ENCODE measurements around the gene STEAP4. TPM values are rescaled to one million over a fixed set of nuclear protein-coding genes. Genes with fewer than 3 reads are reported as not detected.

STEAP4 gene
- total RNA-seq, 2 experiments from 2014 or later = not detected

- DNase-seq (no peak), ATAC-seq (no peak)
- H3K4me1 Mint-ChIP-seq (ENCODE audit: low read depth) = no peaks in the 10 kb centered on the region
- POLR2A ChIA-PET = no interaction called here
- H3K36me3 Mint-ChIP-seq (ENCODE audit: low read depth) = no peaks in the 10 kb centered on the region
- H3K4me3 Mint-ChIP-seq = no peak overlapping the region
- CTCF ChIA-PET = no interaction called here
- H3K27ac Mint-ChIP-seq = no peak overlapping the region
- H3K27me3 Mint-ChIP-seq (ENCODE audit: low read depth) = peaks cover 4% of the 10 kb centered on the region
- no peaks in the 10 kb centered on the region for H3K9me3 Mint-ChIP-seq (ENCODE audit: insufficient read depth)
These were observed 23.1 kb upstream of the STEAP4 start for GRCh38 chr7:88329532-88330463.

- CTCF ChIA-PET = no interaction called here
- H3K27me3 Mint-ChIP-seq (ENCODE audit: low read depth) = peaks cover 3% of the 10 kb centered on the region
- H3K36me3 Mint-ChIP-seq (ENCODE audit: low read depth) = no peaks in the 10 kb centered on the region
- POLR2A ChIA-PET = no interaction called here
- DNase-seq = no peak
- no peak overlapping the region for H3K4me3 Mint-ChIP-seq
- no peak for ATAC-seq
- no peak overlapping the region for H3K27ac Mint-ChIP-seq
- no peaks in the 10 kb centered on the region for H3K9me3 Mint-ChIP-seq (ENCODE audit: insufficient read depth)
- H3K4me1 Mint-ChIP-seq (ENCODE audit: low read depth) = no peaks in the 10 kb centered on the region
These were observed 22.1 kb upstream of the STEAP4 start for GRCh38 chr7:88328787-88329186.

GRCh38 chr7:88324699-88325098 is 18.0 kb upstream of the STEAP4 start:
- ChIA-PET CTCF (no interaction called here), POLR2A (no interaction called here)
- DNase-seq (no peak), ATAC-seq (no peak)
- Mint-ChIP-seq H3K36me3 (ENCODE audit: low read depth) (no peaks in the 10 kb centered on the region), H3K4me1 (ENCODE audit: low read depth) (no peaks in the 10 kb centered on the region), H3K4me3 (no peak overlapping the region), H3K27me3 (ENCODE audit: low read depth) (peaks cover 9% of the 10 kb centered on the region), H3K27ac (no peak overlapping the region), H3K9me3 (ENCODE audit: insufficient read depth) (no peaks in the 10 kb centered on the region)

- Mint-ChIP-seq H3K36me3 (ENCODE audit: low read depth) (no peaks in the 10 kb centered on the region), H3K9me3 (ENCODE audit: insufficient read depth) (no peaks in the 10 kb centered on the region), H3K27ac (no peak overlapping the region), H3K27me3 (ENCODE audit: low read depth) (peaks cover 11% of the 10 kb centered on the region), H3K4me1 (ENCODE audit: low read depth) (no peaks in the 10 kb centered on the region), H3K4me3 (no peak overlapping the region)
- no peak for ATAC-seq
- no peak for DNase-seq
- CTCF ChIA-PET = no interaction called here
- POLR2A ChIA-PET = no interaction called here
These were observed 15.5 kb upstream of the STEAP4 start for GRCh38 chr7:88322151-88322550.

- no peak overlapping the region for H3K27ac Mint-ChIP-seq
- POLR2A ChIA-PET = no interaction called here
- CTCF ChIA-PET = no interaction called here
- no peaks in the 10 kb centered on the region for H3K36me3 Mint-ChIP-seq (ENCODE audit: low read depth)
- peaks cover 10% of the 10 kb centered on the region for H3K27me3 Mint-ChIP-seq (ENCODE audit: low read depth)
- ATAC-seq (no peak), DNase-seq (no peak)
- H3K4me1 Mint-ChIP-seq (ENCODE audit: low read depth) = no peaks in the 10 kb centered on the region
- no peak overlapping the region for H3K4me3 Mint-ChIP-seq
- no peaks in the 10 kb centered on the region for H3K9me3 Mint-ChIP-seq (ENCODE audit: insufficient read depth)
These were observed 15.0 kb upstream of the STEAP4 start for GRCh38 chr7:88321694-88322093.

- ATAC-seq (no peak), DNase-seq (no peak)
- ChIA-PET CTCF (no interaction called here), POLR2A (no interaction called here)
- H3K36me3 Mint-ChIP-seq (ENCODE audit: low read depth) = no peaks in the 10 kb centered on the region
- peaks cover 10% of the 10 kb centered on the region for H3K27me3 Mint-ChIP-seq (ENCODE audit: low read depth)
- no peak overlapping the region for H3K4me3 Mint-ChIP-seq
- no peak overlapping the region for H3K27ac Mint-ChIP-seq
- H3K9me3 Mint-ChIP-seq (ENCODE audit: insufficient read depth) = no peaks in the 10 kb centered on the region
- no peaks in the 10 kb centered on the region for H3K4me1 Mint-ChIP-seq (ENCODE audit: low read depth)
These were observed 11.5 kb upstream of the STEAP4 start for GRCh38 chr7:88318196-88318595.

GRCh38 chr7:88317422-88317821 is 10.7 kb upstream of the STEAP4 start:
- Mint-ChIP-seq H3K4me1 (ENCODE audit: low read depth) (no peaks in the 10 kb centered on the region), H3K4me3 (no peak overlapping the region), H3K27ac (no peak overlapping the region), H3K27me3 (ENCODE audit: low read depth) (peaks cover 10% of the 10 kb centered on the region), H3K36me3 (ENCODE audit: low read depth) (no peaks in the 10 kb centered on the region), H3K9me3 (ENCODE audit: insufficient read depth) (no peaks in the 10 kb centered on the region)
- DNase-seq (no peak), ATAC-seq (no peak)
- ChIA-PET CTCF (no interaction called here), POLR2A (no interaction called here)

- no peaks in the 10 kb centered on the region for H3K4me1 Mint-ChIP-seq (ENCODE audit: low read depth)
- peaks cover 12% of the 10 kb centered on the region for H3K27me3 Mint-ChIP-seq (ENCODE audit: low read depth)
- DNase-seq (no peak), ATAC-seq (no peak)
- CTCF ChIA-PET = no interaction called here
- no peaks in the 10 kb centered on the region for H3K9me3 Mint-ChIP-seq (ENCODE audit: insufficient read depth)
- no peak overlapping the region for H3K27ac Mint-ChIP-seq
- H3K4me3 Mint-ChIP-seq = no peak overlapping the region
- H3K36me3 Mint-ChIP-seq (ENCODE audit: low read depth) = no peaks in the 10 kb centered on the region
- POLR2A ChIA-PET = no interaction called here
These were observed 9.8 kb upstream of the STEAP4 start for GRCh38 chr7:88316456-88316855.

GRCh38 chr7:88315522-88315921 is 8.8 kb upstream of the STEAP4 start:
- H3K9me3 Mint-ChIP-seq (ENCODE audit: insufficient read depth) = no peaks in the 10 kb centered on the region
- no peak overlapping the region for H3K27ac Mint-ChIP-seq

GRCh38 chr7:88314061-88314491 is 7.4 kb upstream of the STEAP4 start:
- Mint-ChIP-seq H3K4me3 (no peak overlapping the region), H3K4me1 (ENCODE audit: low read depth) (no peaks in the 10 kb centered on the region), H3K36me3 (ENCODE audit: low read depth) (no peaks in the 10 kb centered on the region), H3K27ac (no peak overlapping the region), H3K9me3 (ENCODE audit: insufficient read depth) (no peaks in the 10 kb centered on the region), H3K27me3 (ENCODE audit: low read depth) (peaks cover 5% of the 10 kb centered on the region)
- POLR2A ChIA-PET = no interaction called here
- ATAC-seq = no peak
- DNase-seq = no peak
- CTCF ChIA-PET = no interaction called here

More at GRCh38 chr7:88315522-88315921, 8.8 kb upstream of the STEAP4 start:
- DNase-seq (no peak), ATAC-seq (no peak)
- Mint-ChIP-seq H3K4me3 (no peak overlapping the region), H3K27me3 (ENCODE audit: low read depth) (peaks cover 12% of the 10 kb centered on the region), H3K4me1 (ENCODE audit: low read depth) (no peaks in the 10 kb centered on the region), H3K36me3 (ENCODE audit: low read depth) (no peaks in the 10 kb centered on the region)
- CTCF ChIA-PET = no interaction called here
- POLR2A ChIA-PET = no interaction called here

GRCh38 chr7:88312061-88312663 is 5.5 kb upstream of the STEAP4 start:
- no peak for ATAC-seq
- H3K27ac Mint-ChIP-seq = no peak overlapping the region
- H3K4me1 Mint-ChIP-seq (ENCODE audit: low read depth) = no peaks in the 10 kb centered on the region
- no peak overlapping the region for H3K4me3 Mint-ChIP-seq
- DNase-seq = no peak
- no peaks in the 10 kb centered on the region for H3K9me3 Mint-ChIP-seq (ENCODE audit: insufficient read depth)
- CTCF ChIA-PET = interaction anchor here (0.6 kb wide), 1 partner anchor 12 kb away, joined by 3 read pairs; no protein-coding TSS in a partner anchor
- peaks cover 7% of the 10 kb centered on the region for H3K27me3 Mint-ChIP-seq (ENCODE audit: low read depth)
- no peaks in the 10 kb centered on the region for H3K36me3 Mint-ChIP-seq (ENCODE audit: low read depth)
- POLR2A ChIA-PET = no interaction called here

GRCh38 chr7:88311675-88312036 is 5.0 kb upstream of the STEAP4 start:
- Mint-ChIP-seq H3K4me3 (no peak overlapping the region), H3K4me1 (ENCODE audit: low read depth) (peaks cover 3% of the 10 kb centered on the region), H3K36me3 (ENCODE audit: low read depth) (no peaks in the 10 kb centered on the region), H3K27me3 (ENCODE audit: low read depth) (peaks cover 9% of the 10 kb centered on the region), H3K9me3 (ENCODE audit: insufficient read depth) (no peaks in the 10 kb centered on the region), H3K27ac (no peak overlapping the region)
- DNase-seq (no peak), ATAC-seq (no peak)
- ChIA-PET CTCF (interaction anchor here (0.6 kb wide), 1 partner anchor 12 kb away, joined by 3 read pairs; no protein-coding TSS in a partner anchor), POLR2A (no interaction called here)
